SK-N-SH treated with all-trans-retinoic acid at 6 μM for 48 hours (cell line): ENCODE data around the gene STXBP5.

Experiments used
- ATAC-seq: fragments of 200-7000 bp; cut with Tn5 transposase; 3 replicates; pipeline ENCODE4 v1.9.1; 2020; ENCODE audit warnings: mild to moderate bottlenecking, moderate library complexity
- BACH2 ChIP-seq: fragments of 250-450 bp; sonication (Bioruptor Pico); IDR thresholded peaks from 2 replicates; pipeline ENCODE4 v1.9.0; 2021; ENCODE audit warnings: mild to moderate bottlenecking, borderline replicate concordance
- CREB5 ChIP-seq: fragments of 250-450 bp; sonication (Bioruptor Pico); IDR thresholded peaks from 2 replicates; pipeline ENCODE4 v1.5.1; 2020; ENCODE audit warnings: low read depth, mild to moderate bottlenecking, moderate library complexity
- CSDC2 ChIP-seq: fragments of 250-450 bp; sonication (Bioruptor Pico); IDR thresholded peaks from 2 replicates; pipeline ENCODE4 v1.5.0; 2020; ENCODE audit warnings: mild to moderate bottlenecking, moderate library complexity
- CSRNP3 ChIP-seq: fragments of 250-450 bp; sonication (Bioruptor Pico); IDR thresholded peaks from 2 replicates; pipeline ENCODE4 v1.5.1; 2021; ENCODE audit warnings: mild to moderate bottlenecking, moderate library complexity
- ESRRG ChIP-seq: fragments of 250-450 bp; sonication (Bioruptor Pico); IDR thresholded peaks from 2 replicates; pipeline ENCODE4 v1.6.1; 2021; ENCODE audit warnings: mild to moderate bottlenecking
- GLIS3 ChIP-seq: fragments of 250-450 bp; sonication (Bioruptor Pico); IDR thresholded peaks from 2 replicates; pipeline ENCODE4 v1.5.0; 2020; ENCODE audit warnings: mild to moderate bottlenecking, moderate library complexity
- ISL1 ChIP-seq: fragments of 250-450 bp; sonication (Bioruptor Pico); IDR thresholded peaks from 2 replicates; pipeline ENCODE4 v2.1.2; 2022; ENCODE audit warnings: mild to moderate bottlenecking, moderate library complexity
- OSR1 ChIP-seq: fragments of 250-450 bp; sonication (Bioruptor Pico); IDR thresholded peaks from 2 replicates; pipeline ENCODE4 v1.8.0; 2022; ENCODE audit warnings: moderate library complexity, mild to moderate bottlenecking, inconsistent platforms
- PATZ1 ChIP-seq: fragments of 250-450 bp; sonication (Bioruptor Pico); IDR thresholded peaks from 2 replicates; pipeline ENCODE4 v1.8.0; 2020; ENCODE audit warnings: mild to moderate bottlenecking, moderate library complexity, borderline replicate concordance
- PPARA ChIP-seq: fragments of 250-450 bp; sonication (Bioruptor Pico); IDR thresholded peaks from 2 replicates; pipeline ENCODE4 v1.5.0; 2020; ENCODE audit warnings: mild to moderate bottlenecking, borderline replicate concordance
- RARB ChIP-seq: fragments of 250-450 bp; sonication (Bioruptor Pico); IDR thresholded peaks from 2 replicates; pipeline ENCODE4 v1.8.0; 2021; ENCODE audit warnings: mild to moderate bottlenecking, moderate library complexity
- SNAI2 ChIP-seq: fragments of 250-450 bp; sonication (Bioruptor Pico); IDR thresholded peaks from 2 replicates; pipeline ENCODE4 v1.5.0; 2020; ENCODE audit warnings: mild to moderate bottlenecking, moderate library complexity
- TCF4 ChIP-seq: fragments of 250-450 bp; sonication (Bioruptor Pico); IDR thresholded peaks from 2 replicates; pipeline ENCODE4 v1.8.0; 2021; ENCODE audit warnings: mild to moderate bottlenecking, moderate library complexity, borderline replicate concordance
- TOX ChIP-seq: fragments of 250-450 bp; sonication (Bioruptor Pico); IDR thresholded peaks from 2 replicates; pipeline ENCODE4 v1.8.0; 2021; ENCODE audit warnings: mild to moderate bottlenecking, moderate library complexity, borderline replicate concordance
- ZC3H10 ChIP-seq: fragments of 250-450 bp; sonication (Bioruptor Pico); IDR thresholded peaks from 2 replicates; pipeline ENCODE4 v1.5.1; 2021; ENCODE audit warnings: mild to moderate bottlenecking, moderate library complexity
- ZFP3 ChIP-seq: fragments of 250-450 bp; sonication (Bioruptor Pico); IDR thresholded peaks from 2 replicates; pipeline ENCODE4 v1.5.0; 2020; ENCODE audit warnings: mild to moderate bottlenecking, moderate library complexity
- ZNF565 ChIP-seq: fragments of 450-650 bp; formaldehyde crosslinking; conservative IDR thresholded peaks from 2 replicates; pipeline ENCODE4 v1.5.0; 2020; ENCODE audit warnings: low read depth, mild to moderate bottlenecking, moderate library complexity
- ZNF70 ChIP-seq: fragments of 450-650 bp; formaldehyde crosslinking; IDR thresholded peaks from 2 replicates; pipeline ENCODE4 v1.5.0; 2020; ENCODE audit warnings: mild to moderate bottlenecking, moderate library complexity
- ZNF8 ChIP-seq: fragments of 450-650 bp; formaldehyde crosslinking; IDR thresholded peaks from 2 replicates; pipeline ENCODE4 v1.5.0; 2020; ENCODE audit warnings: mild to moderate bottlenecking, moderate library complexity
- TF ChIP-seq, protein P1 (sequence below): fragments of 250-450 bp; sonication (Bioruptor Pico); IDR thresholded peaks from 2 replicates; pipeline ENCODE4 v1.5.0; 2020; ENCODE audit warnings: mild to moderate bottlenecking, moderate library complexity

Gene STXBP5

DNA sequence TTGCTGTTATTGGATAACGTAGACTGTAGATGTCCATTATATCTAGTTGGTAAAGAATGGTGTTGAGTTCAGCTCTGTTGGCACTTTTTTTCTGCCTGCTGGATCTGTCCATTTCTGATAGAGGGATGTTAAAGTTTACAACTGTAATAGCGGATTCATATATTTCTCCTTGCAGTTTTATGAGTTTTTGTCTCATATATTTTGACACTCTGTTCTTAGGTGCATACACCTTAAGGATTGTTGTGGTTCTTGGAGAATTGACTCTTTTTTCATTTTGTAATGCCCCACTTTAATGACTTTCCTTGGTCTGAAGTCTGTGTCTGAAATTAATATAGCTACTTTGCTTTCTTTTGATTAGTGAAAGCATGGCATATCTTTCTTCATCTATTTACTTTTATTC is 16.1 kb downstream of the STXBP5 start:
- no peak for TF ChIP-seq ZFP3 (CRISPR knock-in tag)
- TF ChIP-seq ZNF8 (CRISPR knock-in tag): no peak
- TF ChIP-seq GLIS3 (CRISPR knock-in tag): no peak
- TF ChIP-seq PATZ1 (CRISPR knock-in tag): no peak
- no peak for TF ChIP-seq ZNF70 (CRISPR knock-in tag)
- TF ChIP-seq ESRRG (CRISPR knock-in tag): no peak
- no peak for TF ChIP-seq RARB (CRISPR knock-in tag)
- TF ChIP-seq CSDC2: no peak
- TF ChIP-seq BACH2 (CRISPR knock-in tag): no peak
- TF ChIP-seq SNAI2: no peak
- no peak for TF ChIP-seq ISL1
- no peak for TF ChIP-seq TCF4 (CRISPR knock-in tag)
- no peak for ATAC-seq

DNA sequence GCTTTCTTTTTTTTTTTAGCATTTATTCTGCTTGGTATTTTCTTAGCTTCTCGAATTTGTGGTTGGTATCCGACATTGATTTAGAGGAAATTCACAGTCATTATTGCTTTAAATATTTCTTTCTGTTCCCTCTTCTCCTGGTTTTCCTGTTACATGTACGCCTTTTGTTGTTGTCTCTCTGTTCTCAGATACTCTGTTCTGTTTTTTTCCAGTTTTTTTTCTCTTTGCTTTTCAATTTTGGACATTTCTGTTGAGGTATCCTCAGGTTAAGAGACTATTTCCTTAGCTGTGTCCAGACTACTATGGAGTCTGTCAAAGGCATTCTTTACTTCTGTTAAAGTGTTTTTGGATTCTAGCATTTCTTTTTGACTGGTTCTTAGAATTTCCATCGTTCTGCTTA is 17.5 kb downstream of the STXBP5 start:
- no peak for ATAC-seq
- TF ChIP-seq BACH2 (CRISPR knock-in tag) (no peak), PATZ1 (CRISPR knock-in tag) (no peak), CSDC2 (no peak), PPARA (CRISPR knock-in tag) (no peak), ZC3H10 (CRISPR knock-in tag) (no peak), CSRNP3 (no peak), ZNF8 (CRISPR knock-in tag) (no peak), TOX (no peak), TCF4 (CRISPR knock-in tag) (no peak), ZNF565 (CRISPR knock-in tag) (no peak), CREB5 (no peak), GLIS3 (CRISPR knock-in tag) (no peak), ESRRG (CRISPR knock-in tag) (no peak)
- TF ChIP-seq, protein P1, sequence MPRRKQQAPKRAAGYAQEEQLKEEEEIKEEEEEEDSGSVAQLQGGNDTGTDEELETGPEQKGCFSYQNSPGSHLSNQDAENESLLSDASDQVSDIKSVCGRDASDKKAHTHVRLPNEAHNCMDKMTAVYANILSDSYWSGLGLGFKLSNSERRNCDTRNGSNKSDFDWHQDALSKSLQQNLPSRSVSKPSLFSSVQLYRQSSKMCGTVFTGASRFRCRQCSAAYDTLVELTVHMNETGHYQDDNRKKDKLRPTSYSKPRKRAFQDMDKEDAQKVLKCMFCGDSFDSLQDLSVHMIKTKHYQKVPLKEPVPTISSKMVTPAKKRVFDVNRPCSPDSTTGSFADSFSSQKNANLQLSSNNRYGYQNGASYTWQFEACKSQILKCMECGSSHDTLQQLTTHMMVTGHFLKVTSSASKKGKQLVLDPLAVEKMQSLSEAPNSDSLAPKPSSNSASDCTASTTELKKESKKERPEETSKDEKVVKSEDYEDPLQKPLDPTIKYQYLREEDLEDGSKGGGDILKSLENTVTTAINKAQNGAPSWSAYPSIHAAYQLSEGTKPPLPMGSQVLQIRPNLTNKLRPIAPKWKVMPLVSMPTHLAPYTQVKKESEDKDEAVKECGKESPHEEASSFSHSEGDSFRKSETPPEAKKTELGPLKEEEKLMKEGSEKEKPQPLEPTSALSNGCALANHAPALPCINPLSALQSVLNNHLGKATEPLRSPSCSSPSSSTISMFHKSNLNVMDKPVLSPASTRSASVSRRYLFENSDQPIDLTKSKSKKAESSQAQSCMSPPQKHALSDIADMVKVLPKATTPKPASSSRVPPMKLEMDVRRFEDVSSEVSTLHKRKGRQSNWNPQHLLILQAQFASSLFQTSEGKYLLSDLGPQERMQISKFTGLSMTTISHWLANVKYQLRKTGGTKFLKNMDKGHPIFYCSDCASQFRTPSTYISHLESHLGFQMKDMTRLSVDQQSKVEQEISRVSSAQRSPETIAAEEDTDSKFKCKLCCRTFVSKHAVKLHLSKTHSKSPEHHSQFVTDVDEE: no peak

- peak; percentile 70 for ATAC-seq
- no peak for TF ChIP-seq BACH2 (CRISPR knock-in tag)
- no peak for TF ChIP-seq OSR1 (CRISPR knock-in tag)
- no peak for TF ChIP-seq TCF4 (CRISPR knock-in tag)
- no peak for TF ChIP-seq ZNF565 (CRISPR knock-in tag)
- no peak for TF ChIP-seq ZFP3 (CRISPR knock-in tag)
- TF ChIP-seq, protein P1: no peak
- TF ChIP-seq ISL1: no peak
- no peak for TF ChIP-seq PATZ1 (CRISPR knock-in tag)
- no peak for TF ChIP-seq ZC3H10 (CRISPR knock-in tag)
- no peak for TF ChIP-seq SNAI2
- TF ChIP-seq TOX: no peak
Measured at GRCh38 chr6:147222160-147222838, 18.1 kb downstream of the STXBP5 start.
